T47D (cell line): ENCODE data around the gene HOXD1.

Source experiments
- DNase-seq, 2 experiments: peaks; one replicate each; pipeline versions ENCODE4 v3.0.0 to v3.0.0-alpha.2; 2011 to 2012; ENCODE audit warnings: low read depth in 1 of 2, low spot score in 1 of 2
- JUND ChIP-seq: IDR thresholded peaks from 2 replicates; pipeline ENCODE4 v1.6.1; 2012; ENCODE audit warnings: low read depth
- in situ Hi-C: cut with HindIII; loops from 2 replicates; pipeline ENCODE4 v1.10.0; 2016; ENCODE audit warnings: low sequenced_read_pairs, low pct_unique_long_range_greater_than_20kb

HOXD1 gene

DNA sequence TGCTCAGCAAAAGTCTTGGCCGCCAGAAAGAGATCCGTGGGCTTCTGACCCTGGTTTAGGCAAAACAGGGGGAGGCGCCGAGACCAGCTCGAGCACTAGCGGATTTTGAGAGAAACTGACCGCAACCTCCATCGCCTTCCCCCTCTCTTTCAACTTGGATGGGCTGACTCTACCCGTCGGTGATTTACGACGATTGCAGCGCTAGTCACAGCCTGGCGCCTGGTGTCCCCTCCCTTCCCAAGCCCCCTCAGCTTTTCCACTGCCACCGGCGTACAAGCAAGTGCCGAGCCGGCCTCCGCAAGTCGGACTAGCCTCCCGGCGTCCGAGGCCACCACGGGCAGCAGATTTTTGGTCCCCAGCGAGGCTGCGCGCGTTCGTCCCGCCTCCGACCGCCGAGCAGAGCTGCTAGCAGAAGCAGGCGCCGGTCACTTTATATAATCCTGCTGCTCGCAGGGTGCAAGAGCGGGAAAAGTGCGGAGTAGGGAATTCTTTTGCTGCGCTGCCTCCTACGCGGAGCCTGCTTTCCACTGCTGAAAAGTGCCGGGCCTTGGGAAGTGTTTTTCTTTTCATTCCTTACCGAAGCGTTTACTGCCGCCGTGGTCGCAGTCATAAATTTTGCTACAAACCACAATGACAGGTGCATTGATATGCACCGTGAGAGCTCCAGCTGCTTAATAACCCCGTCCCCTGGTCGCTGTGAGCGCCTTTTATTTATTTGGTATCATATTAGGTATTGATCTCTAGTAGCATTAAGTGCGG is 23.7 kb upstream of the HOXD1 start:
- TF ChIP-seq JUND, result no peak
- in situ Hi-C loops, result no loop called here
- no peak for DNase-seq

DNA sequence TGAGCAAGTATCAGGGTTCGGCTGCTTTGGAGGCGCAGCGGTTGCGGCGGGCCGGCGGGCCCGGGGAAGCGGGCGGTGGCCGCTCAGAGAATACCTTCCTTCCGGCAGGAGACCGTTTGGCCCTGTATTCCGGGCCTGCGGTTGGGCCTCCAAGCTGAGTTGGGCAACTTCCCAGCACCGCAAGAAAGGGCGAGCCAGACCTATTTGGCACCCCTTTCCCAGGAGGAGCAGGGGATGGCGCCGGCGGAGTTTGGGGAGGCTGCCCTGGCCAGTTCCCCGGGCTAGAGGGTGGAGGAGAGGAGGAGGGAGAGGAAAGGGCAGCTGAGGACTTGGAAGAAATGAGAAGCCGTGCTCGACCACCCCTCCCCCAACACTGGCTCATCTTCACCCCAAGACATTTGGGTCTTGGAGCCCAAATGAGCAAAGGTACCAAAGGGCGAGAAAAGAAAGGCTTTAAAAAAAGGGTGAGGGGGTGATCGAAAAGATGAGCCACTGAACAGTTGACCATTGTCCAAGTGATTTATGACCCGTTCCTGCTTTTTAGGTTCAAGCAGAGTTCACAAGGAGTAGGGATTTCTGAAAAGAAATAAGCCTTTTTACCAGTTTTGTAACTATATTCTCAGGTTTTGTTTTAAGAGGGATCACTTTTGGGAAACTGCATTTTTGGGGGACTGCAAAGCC is 23.0 kb upstream of the HOXD1 start:
- in situ Hi-C loops, result no loop called here
- no peak for TF ChIP-seq JUND

DNA sequence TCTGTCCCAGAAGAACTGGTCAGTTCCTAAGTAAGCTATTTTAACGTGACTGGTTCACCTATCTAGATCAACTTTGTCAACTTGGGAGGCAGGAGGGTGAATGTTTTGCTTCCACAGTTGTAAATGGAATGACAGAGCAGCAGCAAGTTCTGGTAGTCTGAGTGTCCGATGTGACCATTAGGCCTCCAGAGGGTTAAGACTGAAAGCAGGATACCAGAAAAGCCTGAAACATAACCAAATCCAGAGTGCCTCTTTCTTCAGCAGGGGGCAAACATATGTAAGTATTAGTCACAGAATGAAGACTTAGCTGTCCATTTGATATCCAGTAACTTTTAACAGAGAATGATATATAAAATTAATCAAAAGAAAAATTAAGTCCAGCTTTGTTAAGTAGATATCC is 22.2 kb upstream of the HOXD1 start:
- DNase-seq, result no peak
- in situ Hi-C loops, result no loop called here
- TF ChIP-seq JUND, result no peak

More for the DNA sequence above, 23.0 kb upstream of the HOXD1 start:
- DNase-seq, result no peak

DNA sequence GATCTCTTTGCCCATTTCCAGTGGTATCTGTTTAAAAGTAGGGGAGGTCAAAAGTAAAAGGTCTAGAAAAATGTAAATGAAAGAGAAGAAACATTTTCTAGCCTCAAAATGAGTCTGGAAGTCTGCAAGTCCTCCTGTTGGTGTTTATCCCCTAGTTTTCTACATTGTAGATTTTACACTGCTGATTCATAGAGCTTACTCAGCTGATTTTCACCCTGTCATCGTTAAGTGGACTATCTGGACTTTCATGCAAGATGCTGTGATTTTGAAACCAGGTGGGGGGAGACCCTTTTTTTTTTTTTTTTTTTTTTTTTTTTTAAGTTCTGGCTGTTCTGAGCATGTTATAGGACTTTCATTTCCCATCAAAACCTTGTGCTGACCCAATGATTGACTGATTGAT is 21.1 kb upstream of the HOXD1 start:
- no peak for TF ChIP-seq JUND
- in situ Hi-C loops, result no loop called here
- no peak for DNase-seq

DNA sequence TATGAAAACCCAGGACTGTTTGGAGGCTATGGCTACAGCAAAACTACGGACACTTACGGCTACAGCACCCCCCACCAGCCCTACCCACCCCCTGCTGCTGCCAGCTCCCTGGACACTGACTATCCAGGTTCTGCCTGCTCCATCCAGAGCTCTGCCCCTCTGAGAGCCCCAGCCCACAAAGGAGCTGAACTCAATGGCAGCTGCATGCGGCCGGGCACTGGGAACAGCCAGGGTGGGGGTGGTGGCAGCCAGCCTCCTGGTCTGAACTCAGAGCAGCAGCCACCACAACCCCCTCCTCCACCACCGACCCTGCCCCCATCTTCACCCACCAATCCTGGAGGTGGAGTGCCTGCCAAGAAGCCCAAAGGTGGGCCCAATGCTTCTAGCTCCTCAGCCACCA is 19.3 kb upstream of the HOXD1 start:
- in situ Hi-C loops, result no loop called here
- DNase-seq, result no peak
- no peak for TF ChIP-seq JUND

DNA sequence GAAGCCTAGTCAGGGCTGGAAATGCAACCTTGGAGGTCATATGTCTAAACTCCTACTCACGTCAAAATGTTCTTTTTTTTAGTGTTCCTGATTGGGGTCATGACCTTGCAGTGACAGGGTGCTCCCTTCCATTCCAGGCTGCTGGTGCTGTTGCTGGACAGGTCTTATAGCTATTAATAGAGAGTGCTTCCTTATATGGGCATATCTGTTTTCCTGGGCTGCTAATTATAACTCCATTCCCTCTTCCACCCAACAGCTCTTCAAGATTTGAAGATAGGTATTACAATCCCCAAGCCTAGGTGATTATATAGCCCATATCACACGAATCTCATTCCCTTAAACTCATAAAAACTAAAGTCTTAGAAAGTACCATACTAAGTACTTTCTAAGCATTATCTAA is 18.8 kb upstream of the HOXD1 start:
- DNase-seq, result no peak
- no peak for TF ChIP-seq JUND
- in situ Hi-C loops, result no loop called here

DNA sequence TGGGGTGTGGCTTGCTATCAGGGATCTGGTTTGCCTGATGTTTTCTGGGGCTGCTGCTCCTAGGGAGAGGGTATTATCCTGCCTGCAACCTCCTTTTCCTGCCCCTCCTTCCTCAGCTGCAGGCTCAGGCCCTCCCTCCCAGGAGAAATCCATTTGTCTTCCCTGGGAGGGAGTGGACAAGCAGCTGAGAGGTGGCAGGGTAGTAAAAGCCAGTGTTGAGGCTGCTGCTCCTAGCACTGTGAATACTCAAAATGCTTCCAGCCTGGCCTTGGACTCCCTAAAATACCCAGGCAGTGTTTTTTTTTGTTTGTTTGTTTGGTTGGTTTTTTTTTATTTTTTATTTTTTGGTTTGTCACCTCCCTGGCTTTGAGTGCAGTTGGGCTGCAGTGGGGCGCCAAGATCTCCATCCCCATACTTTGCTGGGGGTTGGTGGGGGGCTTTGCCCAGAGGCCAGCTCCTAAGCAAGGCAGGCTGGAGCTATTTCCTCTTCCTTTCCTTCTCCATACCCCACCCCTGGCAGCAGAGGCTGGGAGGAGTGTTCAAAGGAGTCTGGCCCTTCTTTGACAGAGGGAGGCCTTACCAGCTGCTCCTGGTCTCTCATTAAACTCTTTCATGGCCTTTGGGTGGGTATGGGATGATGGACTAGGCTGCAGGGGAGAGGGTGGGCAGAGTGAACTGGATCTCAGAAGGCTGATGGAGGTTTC is 17.7 kb upstream of the HOXD1 start:
- DNase-seq, result no peak
- in situ Hi-C loops, result no loop called here
- TF ChIP-seq JUND, result no peak

DNA sequence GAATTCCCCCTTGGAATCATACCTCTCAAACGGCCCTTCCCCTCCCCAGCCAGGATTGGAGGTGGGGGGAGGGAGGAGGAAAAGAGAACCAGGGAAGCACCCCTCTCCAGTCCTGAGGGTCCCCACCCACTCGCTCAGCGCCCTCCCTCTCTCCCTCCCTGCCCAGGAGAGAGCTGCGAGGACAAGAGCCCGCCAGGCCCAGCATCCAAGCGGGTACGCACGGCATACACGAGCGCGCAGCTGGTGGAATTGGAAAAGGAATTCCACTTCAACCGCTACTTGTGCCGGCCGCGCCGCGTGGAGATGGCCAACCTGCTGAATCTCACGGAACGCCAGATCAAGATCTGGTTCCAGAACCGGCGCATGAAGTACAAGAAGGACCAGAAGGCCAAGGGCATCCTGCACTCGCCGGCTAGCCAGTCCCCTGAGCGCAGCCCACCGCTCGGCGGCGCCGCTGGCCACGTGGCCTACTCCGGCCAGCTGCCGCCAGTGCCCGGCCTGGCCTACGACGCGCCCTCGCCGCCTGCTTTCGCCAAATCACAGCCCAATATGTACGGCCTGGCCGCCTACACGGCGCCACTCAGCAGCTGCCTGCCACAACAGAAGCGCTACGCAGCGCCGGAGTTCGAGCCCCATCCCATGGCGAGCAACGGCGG is 17.0 kb upstream of the HOXD1 start:
- DNase-seq, result no peak
- TF ChIP-seq JUND, result no peak
- in situ Hi-C loops, result no loop called here

DNA sequence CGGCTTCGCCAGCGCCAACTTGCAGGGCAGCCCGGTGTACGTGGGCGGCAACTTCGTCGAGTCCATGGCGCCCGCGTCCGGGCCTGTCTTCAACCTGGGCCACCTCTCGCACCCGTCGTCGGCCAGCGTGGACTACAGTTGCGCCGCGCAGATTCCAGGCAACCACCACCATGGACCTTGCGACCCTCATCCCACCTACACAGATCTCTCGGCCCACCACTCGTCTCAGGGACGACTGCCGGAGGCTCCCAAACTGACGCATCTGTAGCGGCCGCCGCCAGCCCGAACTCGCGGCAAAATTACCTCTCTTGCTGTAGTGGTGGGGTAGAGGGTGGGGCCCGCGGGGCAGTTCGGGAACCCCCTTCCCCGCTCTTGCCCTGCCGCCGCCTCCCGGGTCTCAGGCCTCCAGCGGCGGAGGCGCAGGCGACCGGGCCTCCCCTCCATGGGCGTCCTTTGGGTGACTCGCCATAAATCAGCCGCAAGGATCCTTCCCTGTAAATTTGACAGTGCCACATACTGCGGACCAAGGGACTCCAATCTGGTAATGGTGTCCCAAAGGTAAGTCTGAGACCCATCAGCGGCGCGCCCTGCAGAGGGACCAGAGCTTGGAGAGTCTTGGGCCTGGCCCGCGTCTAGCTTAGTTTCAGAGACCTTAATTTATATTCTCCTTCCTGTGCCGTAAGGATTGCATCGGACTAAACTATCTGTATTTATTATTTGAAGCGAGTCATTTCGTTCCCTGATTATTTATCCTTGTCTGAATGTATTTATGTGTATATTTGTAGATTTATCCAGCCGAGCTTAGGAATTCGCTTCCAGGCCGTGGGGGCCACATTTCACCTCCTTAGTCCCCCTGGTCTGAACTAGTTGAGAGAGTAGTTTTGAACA is 16.2 kb upstream of the HOXD1 start:
- in situ Hi-C loops, result no loop called here
- no peak for DNase-seq
- no peak for TF ChIP-seq JUND

DNA sequence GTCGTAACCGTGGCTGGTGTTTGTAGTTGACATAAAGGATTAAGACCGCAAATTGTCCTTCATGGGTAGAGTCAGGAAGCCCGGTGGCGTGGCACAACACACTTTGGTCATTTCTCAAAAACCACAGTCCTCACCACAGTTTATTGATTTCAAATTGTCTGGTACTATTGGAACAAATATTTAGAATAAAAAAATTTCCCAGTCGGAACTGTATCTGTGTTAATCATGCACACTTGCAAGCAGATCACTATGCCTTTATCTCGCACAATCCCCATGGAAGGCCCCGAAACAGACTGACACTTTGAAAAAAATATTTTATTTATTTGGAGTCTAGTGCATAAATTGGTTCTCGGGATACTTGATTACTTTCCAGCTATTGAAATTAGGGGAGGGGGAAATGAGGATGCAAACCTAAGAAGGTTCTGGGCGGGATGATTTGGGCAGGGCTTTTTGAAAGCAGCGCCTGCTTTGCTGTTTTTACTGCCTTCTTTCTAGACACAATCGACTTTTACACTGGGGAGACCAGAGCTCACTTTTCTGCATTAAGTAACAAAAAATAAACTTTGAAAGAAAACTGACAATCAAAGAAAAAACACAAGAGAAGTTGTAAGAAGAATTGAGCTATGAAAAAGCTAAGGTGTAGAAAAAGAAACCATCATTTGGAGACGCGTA is 15.4 kb upstream of the HOXD1 start:
- no peak for TF ChIP-seq JUND
- in situ Hi-C loops, result no loop called here
- DNase-seq, result no peak

DNA sequence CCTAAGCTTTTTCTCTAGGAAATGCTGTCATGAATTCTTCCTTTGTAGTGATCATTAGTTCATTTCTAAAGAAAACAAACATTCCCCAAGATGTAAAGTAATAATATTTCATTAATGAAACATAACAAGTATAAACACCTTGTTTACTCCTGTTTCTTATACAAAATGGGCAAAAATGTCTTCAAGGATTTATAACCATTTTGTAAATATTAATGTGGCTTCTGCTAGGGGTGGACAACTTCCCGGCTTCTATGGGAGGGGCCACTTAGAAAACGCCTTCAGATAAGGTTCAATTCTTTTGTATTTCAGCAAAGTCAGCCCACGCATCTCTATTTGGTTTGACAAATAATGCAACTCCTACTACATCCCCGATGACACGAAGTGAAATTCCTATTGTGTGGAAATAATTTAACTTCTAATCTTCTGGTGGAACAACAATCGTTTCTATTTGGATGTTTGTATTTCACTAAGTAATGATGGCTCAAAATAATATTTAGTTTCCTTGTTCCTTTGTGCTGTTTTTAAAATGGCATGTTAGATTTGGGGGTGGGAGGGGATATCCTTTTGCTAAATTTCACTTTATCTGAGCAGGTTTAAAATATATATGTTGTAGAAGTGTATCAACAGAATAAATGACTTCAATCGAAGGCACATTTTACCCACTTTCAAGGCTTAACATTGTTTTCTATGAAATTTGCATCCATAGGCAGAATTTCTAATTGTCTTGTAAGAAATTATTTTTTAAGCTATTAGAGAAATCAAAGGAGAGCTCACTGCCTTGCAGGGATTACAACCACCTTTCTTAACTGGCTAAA is 14.7 kb upstream of the HOXD1 start:
- no peak for DNase-seq
- TF ChIP-seq JUND, result no peak
- in situ Hi-C loops, result no loop called here
